GM18951 (cell line): ENCODE data around the gene RNF115.

Experiments
- POLR2A ChIP-seq: IDR thresholded peaks from 4 replicates; pipeline ENCODE4 v1.6.1; 2011; ENCODE audit warnings: mild to moderate bottlenecking; ENCODE audit not compliant: insufficient read length, insufficient read depth; ENCODE audit errors: extremely low read depth
- in situ Hi-C: fragments of 300-500 bp; cut with MboI; formaldehyde crosslinking; loops from one replicate; pipeline ENCODE4 v1.12.0; 2022; ENCODE audit warnings: low sequenced_read_pairs, mixed read lengths, inconsistent platforms; ENCODE audit not compliant: unreplicated experiment

RNF115 gene

DNA sequence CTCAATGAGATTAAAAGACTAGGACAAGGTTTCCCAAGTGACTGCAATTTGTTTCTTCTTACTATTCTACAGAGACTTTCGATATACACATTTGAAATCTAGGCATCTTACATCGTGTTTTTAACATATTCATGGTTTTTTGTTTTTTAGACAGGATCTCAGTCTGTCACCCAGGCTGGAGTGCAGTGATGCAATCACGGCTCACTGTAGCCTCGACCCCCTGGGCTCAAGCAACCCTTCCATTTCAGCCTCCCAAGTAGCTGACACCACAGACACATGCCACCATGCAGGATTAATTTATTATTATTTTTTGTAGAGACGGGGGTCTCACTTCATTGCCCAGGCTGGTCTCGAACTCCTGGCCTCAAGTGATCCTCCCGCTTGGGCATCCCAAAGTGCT lies 118.3 kb downstream of the RNF115 start:
- in situ Hi-C loops: loop anchor here (25.0 kb wide), 1 partner anchor 118 kb away; no protein-coding TSS in a partner anchor
- TF ChIP-seq POLR2A: no peak

DNA sequence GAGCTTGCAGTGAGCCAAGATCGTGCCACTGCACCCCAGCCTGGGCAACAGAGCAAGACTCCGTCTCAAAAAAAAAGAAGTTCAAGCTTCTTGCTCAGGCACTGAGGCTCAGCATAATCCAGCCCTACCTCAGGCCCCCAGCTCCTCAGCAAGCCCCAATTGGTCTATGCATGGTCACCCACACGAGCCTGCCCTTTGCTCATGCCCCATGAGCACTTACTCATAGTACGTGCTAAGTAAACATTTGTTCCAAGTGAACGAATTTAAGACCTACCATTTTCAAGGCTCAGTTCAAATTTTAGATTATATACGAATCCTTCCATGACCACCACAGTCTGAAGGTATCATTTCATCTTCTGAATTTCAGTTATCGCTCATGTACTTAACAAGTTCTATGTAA lies 121.1 kb downstream of the RNF115 start:
- in situ Hi-C loops: loop anchor here (25.0 kb wide), 1 partner anchor 116 kb away; no protein-coding TSS in a partner anchor

DNA sequence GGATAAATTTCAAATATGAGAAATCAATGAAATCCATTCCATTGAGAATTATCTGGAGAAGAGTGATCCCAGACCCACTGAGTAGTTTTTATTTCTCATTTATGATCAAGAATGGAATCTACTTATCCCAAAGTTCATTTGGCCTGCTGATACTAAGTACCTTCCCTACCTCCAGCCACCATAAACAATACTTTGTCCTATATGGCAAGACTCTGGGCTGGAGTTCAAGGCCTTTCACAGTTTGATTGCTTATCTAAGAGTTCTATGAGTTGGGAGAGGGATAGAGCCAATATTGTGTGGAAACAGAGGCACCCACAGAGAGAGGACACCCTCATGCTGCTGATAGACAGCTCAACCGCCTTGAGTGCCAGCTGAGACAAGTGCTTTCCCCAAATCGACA lies 121.8 kb downstream of the RNF115 start:
- in situ Hi-C loops: loop anchor here (25.0 kb wide), 1 partner anchor 115 kb away; no protein-coding TSS in a partner anchor
- no peak for TF ChIP-seq POLR2A

More for the DNA sequence above, 121.1 kb downstream of the RNF115 start:
- no peak for TF ChIP-seq POLR2A

DNA sequence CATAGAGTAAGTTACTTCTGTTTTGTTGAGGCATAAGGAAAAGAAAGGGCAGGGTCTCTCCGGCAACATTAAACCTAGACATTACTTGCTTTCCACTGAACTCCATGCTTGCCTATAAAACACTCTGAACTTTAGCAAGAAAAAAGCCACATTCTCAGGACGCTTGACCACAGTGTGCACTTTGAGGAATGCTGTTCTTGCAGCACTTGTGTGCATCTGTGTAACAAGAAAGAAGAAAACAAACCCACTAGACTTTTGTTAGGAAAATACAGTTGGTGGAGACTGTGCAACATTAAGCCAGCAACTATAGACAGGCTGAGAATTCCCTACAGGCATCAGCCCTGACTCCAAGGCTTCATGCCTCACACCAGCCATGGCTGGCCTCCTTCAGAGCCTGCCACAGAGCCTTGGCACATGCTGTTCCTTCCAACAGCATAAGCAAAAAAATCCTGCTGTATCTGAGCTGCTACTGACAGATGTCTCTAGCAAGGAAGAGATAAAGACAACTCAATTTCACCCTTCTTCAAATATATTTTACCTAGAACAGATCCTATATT lies 122.5 kb downstream of the RNF115 start:
- in situ Hi-C loops: loop anchor here (25.0 kb wide), 1 partner anchor 114 kb away; no protein-coding TSS in a partner anchor

DNA sequence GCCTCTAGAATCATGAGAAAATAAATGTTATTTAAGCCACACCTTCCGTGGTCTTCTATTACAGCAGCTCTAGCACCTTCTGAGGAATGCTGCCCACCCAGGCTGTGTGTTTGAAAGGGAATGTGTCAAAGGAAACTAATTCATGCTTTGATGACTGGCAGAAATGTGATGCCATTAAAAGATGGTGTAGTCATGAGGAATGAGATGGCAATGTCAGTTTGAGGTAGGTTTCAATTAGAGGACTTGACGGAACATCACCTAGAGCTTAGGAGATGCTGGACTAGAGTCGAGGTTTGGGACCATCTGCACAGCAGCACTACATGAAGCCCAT lies 127.3 kb downstream of the RNF115 start:
- no peak for TF ChIP-seq POLR2A
- in situ Hi-C loops: no loop called here

More for the DNA sequence above, 122.5 kb downstream of the RNF115 start:
- no peak for TF ChIP-seq POLR2A

DNA sequence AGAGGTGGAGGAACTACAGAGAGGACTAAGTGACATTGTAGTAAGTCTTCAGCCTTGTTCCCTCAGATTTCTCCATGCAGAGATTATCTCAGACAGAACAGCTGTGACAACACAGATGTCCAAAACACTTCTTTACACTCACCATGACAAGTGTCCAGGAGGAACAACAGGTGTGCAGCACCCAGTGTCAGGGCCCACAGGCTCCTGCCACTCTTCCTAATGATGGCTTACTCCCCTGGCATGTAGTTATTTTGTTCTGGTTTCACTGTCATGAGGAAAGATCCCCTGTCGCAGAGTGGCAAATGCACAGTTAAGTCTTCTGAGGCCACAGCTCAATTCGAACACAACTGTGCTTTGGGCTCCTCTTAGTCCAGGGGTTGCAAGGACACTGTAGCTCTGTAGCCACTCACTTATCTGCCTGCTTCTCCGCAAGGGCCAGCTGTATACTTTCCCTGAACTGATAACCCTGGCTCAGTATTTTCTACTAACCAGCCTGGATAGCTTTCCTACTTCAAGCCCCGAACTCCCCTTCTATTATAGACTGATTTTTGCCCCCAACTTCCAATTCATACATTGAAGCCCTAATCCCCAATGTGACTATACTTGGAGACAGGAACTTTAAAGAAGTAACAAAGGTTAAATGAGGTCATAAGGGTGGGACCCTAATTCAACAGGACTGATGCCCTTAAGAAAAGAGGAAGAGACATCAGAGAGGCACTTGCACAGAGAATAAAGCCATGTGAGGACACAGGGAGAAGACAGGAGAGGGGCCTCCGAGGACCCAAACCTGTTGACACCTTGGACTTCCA lies 127.9 kb downstream of the RNF115 start:
- in situ Hi-C loops: no loop called here
- no peak for TF ChIP-seq POLR2A

DNA sequence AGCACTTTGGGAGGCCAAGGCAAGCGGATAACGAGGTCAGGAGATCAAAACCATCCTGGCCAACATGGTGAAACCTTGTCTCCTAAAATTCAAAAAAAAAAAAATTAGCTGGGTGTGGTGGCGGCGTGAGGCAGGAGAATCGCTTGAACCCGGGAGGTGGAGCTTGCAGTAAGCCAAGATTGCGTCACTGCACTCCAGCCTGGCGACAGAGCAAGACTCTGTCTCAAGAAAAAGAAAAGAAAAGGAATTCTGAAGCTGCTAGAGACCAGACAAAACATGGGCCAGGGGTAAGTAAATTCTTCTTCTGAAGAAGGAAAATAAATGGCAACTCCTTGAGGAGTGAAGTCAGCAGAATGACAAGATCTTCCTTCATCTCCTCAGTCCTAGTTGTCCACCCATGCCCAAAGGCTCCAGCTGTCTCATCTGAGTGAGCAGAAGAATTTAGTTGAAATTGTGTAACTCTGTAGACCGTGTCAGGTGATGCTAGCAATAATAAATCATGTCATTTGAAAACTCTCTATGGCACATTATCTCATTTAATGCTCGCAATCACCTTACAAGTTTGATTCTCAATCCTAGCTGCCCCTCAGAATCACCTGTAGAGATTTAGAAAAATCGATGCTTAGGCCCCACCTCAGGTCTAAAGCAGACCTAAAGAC lies 131.0 kb downstream of the RNF115 start:
- no peak for TF ChIP-seq POLR2A
- in situ Hi-C loops: no loop called here

DNA sequence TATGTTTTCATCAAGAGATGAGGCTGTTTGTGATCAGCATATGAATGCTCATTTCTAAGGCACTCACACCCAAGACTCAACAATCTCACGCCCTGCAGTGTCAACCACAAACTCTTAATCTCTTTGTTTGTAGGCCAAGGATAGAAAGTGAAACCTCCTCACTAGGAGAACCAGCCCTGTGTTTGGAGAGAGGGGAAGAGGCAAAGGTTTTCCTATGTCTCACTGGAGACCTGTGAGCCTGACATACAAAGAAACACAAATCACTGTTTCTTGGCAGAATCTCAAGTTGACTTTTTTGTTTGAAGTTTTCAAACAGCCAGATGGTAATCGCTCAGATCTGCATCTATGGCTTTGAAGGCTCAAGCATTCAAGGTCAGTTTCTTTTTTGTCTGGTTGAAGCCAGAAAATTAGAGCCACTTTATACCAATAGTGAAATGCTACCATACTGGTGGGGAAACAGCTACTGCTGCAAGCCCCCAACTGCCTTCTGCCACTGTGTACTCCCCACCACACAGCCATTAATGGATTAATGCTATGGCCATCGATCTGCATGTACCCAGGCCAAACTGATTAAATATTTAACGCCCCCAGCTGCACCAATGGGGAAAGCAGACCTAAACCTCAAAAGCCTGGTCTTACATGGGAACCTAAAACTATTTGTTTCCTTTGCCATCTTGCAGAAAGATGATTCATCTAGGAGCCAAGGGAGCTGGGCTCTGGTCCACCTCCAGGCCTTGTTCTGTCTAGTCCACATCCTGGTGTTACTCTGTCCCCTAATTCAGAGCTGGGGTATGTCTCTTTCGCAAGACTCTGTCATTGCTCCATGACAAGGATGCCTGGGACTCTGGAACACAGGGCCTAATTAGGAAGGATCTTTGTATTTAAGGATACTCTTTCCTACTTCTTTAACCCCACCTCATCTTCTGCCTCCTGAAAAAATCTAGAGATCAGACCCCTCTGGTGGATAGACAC lies 133.0 kb downstream of the RNF115 start:
- in situ Hi-C loops: no loop called here
- no peak for TF ChIP-seq POLR2A

DNA sequence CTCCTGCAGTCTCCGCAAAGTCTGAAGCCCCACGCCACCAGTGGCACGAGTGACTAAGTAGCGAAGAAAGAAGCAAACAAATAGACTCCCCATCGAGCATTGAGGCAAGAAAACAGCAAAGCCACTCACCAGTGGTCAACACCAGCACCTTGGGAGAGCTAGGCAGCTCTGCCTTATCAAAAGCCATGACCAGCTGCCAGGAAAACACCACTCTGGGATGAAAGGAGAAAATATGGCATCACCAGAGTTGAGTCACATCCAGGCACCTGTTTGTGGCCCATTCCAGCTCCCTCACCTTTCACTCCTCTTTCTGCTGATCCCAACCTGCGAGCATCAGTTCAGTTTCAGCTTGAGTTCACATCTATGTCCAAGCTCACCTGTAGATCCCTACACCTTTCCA lies 134.0 kb downstream of the RNF115 start:
- in situ Hi-C loops: no loop called here
- TF ChIP-seq POLR2A: no peak

DNA sequence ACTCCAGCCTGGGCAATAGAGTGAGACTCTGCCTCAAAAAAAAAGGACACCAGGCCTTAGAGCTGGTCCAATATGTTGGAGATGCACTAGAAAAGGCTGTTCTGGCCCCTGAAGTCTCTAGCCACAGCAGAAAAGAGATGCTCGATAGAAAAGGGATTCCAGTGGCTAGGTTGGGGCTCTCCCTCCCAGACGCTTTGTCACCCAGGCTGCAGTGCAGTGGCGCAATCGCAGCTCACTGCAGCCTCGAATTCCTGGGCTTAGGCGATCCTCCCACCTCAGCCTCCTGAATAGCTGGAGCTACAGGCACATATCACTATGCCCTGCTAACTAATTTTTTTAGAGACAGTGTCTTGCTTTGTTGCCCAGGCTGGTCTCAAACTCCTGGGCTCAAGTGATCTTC lies 135.0 kb downstream of the RNF115 start:
- TF ChIP-seq POLR2A: no peak
- in situ Hi-C loops: no loop called here
